Smooth muscle cell of the brain vasculature (primary cell): ENCODE results near the gene LFNG.

Experiments used
- DNase-seq: peaks from one replicate; pipeline ENCODE4 v3.0.0-alpha.2; 2012; ENCODE audit warnings: low read depth, low spot score

The LFNG gene

GRCh38 chr7:2483494-2483893 lies 36.1 kb upstream of the LFNG start:
- DNase-seq, result no peak

GRCh38 chr7:2484868-2485267 lies 34.7 kb upstream of the LFNG start:
- no peak for DNase-seq

- DNase-seq, result no peak
Observed at GRCh38 chr7:2487586-2488271, 31.8 kb upstream of the LFNG start.

GRCh38 chr7:2488272-2488645 lies 31.3 kb upstream of the LFNG start:
- DNase-seq, result no peak

GRCh38 chr7:2488681-2489080 lies 30.9 kb upstream of the LFNG start:
- DNase-seq, result no peak

GRCh38 chr7:2490181-2490651 lies 29.4 kb upstream of the LFNG start:
- DNase-seq, result no peak

- DNase-seq, result no peak
Observed at GRCh38 chr7:2492038-2492437, 27.5 kb upstream of the LFNG start.

- DNase-seq, result no peak
Observed at GRCh38 chr7:2493205-2494164, 26.1 kb upstream of the LFNG start.

GRCh38 chr7:2494191-2495130 lies 25.1 kb upstream of the LFNG start:
- DNase-seq, result no peak

GRCh38 chr7:2495418-2496299 lies 23.9 kb upstream of the LFNG start:
- no peak for DNase-seq

GRCh38 chr7:2496375-2496774 lies 23.2 kb upstream of the LFNG start:
- DNase-seq, result no peak

- DNase-seq, result no peak
Observed at GRCh38 chr7:2497065-2497464, 22.5 kb upstream of the LFNG start.

GRCh38 chr7:2497500-2498336 lies 21.9 kb upstream of the LFNG start:
- DNase-seq, result no peak

- DNase-seq, result no peak
Observed at GRCh38 chr7:2498708-2499107, 20.9 kb upstream of the LFNG start.

- DNase-seq, result no peak
Observed at GRCh38 chr7:2499181-2499580, 20.4 kb upstream of the LFNG start.

- no peak for DNase-seq
Observed at GRCh38 chr7:2499719-2500430, 19.7 kb upstream of the LFNG start.

GRCh38 chr7:2500701-2501100 lies 18.9 kb upstream of the LFNG start:
- DNase-seq, result no peak

- no peak for DNase-seq
Observed at GRCh38 chr7:2501947-2502646, 17.5 kb upstream of the LFNG start.

GRCh38 chr7:2502647-2502966 lies 17.0 kb upstream of the LFNG start:
- no peak for DNase-seq
